ENCODE measurements around the gene NOL12. TPM values are rescaled to one million over a fixed set of nuclear protein-coding genes. Genes with fewer than 3 reads are reported as not detected.
"Not testable (repeated sequence)": the region's sequence is repeated elsewhere in the genome, so short reads cannot be mapped to it uniquely, and the experiment has no call there.

NOL12 gene
- total RNA-seq, 2 donors from 2014 or later = 26.2 to 34.8 TPM

- H3K27ac Mint-ChIP-seq; H3K4me3 Mint-ChIP-seq; ATAC-seq; H3K36me3 Mint-ChIP-seq (ENCODE audit: low read depth); H3K27me3 Mint-ChIP-seq; H3K4me1 Mint-ChIP-seq; H3K9me3 ChIP-seq (ENCODE audit: control insufficient read depth, low read length, poor library complexity, severe bottlenecking); DNase-seq: not testable (repeated sequence)
Measured at GRCh38 chr22:37717746-37718305, 31.7 kb downstream of the NOL12 start.

GRCh38 chr22:37725551-37726240 is 39.6 kb downstream of the NOL12 start:
- DNase-seq (no peak), ATAC-seq (no peak)
- Mint-ChIP-seq H3K27ac (no peak overlapping the region), H3K4me1 (peaks cover 8% of the 10 kb centered on the region), H3K27me3 (no peaks in the 10 kb centered on the region), H3K36me3 (ENCODE audit: low read depth) (peaks cover 8% of the 10 kb centered on the region), H3K4me3 (no peak overlapping the region)
- H3K9me3 ChIP-seq (ENCODE audit: control insufficient read depth, low read length, poor library complexity, severe bottlenecking) = no peaks in the 10 kb centered on the region

- Mint-ChIP-seq H3K4me3 (no peak overlapping the region), H3K36me3 (ENCODE audit: low read depth) (peaks cover 8% of the 10 kb centered on the region), H3K27me3 (no peaks in the 10 kb centered on the region), H3K4me1 (peaks cover 8% of the 10 kb centered on the region), H3K27ac (no peak overlapping the region)
- H3K9me3 ChIP-seq (ENCODE audit: control insufficient read depth, low read length, poor library complexity, severe bottlenecking) = no peaks in the 10 kb centered on the region
- ATAC-seq (no peak), DNase-seq (no peak)
Measured at GRCh38 chr22:37726241-37726887, 40.2 kb downstream of the NOL12 start.

GRCh38 chr22:37728620-37729019 is 42.5 kb downstream of the NOL12 start:
- H3K9me3 ChIP-seq (ENCODE audit: control insufficient read depth, low read length, poor library complexity, severe bottlenecking) = no peaks in the 10 kb centered on the region
- DNase-seq = no peak
- no peak overlapping the region for H3K4me3 Mint-ChIP-seq
- ATAC-seq = no peak
- peaks cover 8% of the 10 kb centered on the region for H3K4me1 Mint-ChIP-seq
- peaks cover 8% of the 10 kb centered on the region for H3K36me3 Mint-ChIP-seq (ENCODE audit: low read depth)
- no peaks in the 10 kb centered on the region for H3K27me3 Mint-ChIP-seq
- no peak overlapping the region for H3K27ac Mint-ChIP-seq

GRCh38 chr22:37731804-37732471 is 45.8 kb downstream of the NOL12 start:
- H3K9me3 ChIP-seq (ENCODE audit: control insufficient read depth, low read length, poor library complexity, severe bottlenecking) = no peaks in the 10 kb centered on the region
- Mint-ChIP-seq H3K4me3 (no peak overlapping the region), H3K36me3 (ENCODE audit: low read depth) (no peaks in the 10 kb centered on the region), H3K27me3 (no peaks in the 10 kb centered on the region), H3K27ac (no peak overlapping the region), H3K4me1 (no peaks in the 10 kb centered on the region)
- no peak for DNase-seq
- ATAC-seq = no peak

GRCh38 chr22:37732699-37733607 is 46.8 kb downstream of the NOL12 start:
- Mint-ChIP-seq H3K4me1 (no peaks in the 10 kb centered on the region), H3K27me3 (no peaks in the 10 kb centered on the region), H3K36me3 (ENCODE audit: low read depth) (no peaks in the 10 kb centered on the region), H3K27ac (no peak overlapping the region), H3K4me3 (no peak overlapping the region)
- DNase-seq (no peak), ATAC-seq (no peak)
- no peaks in the 10 kb centered on the region for H3K9me3 ChIP-seq (ENCODE audit: control insufficient read depth, low read length, poor library complexity, severe bottlenecking)

- ATAC-seq (no peak), DNase-seq (no peak)
- Mint-ChIP-seq H3K4me3 (no peak overlapping the region), H3K36me3 (ENCODE audit: low read depth) (no peaks in the 10 kb centered on the region), H3K27me3 (no peaks in the 10 kb centered on the region), H3K4me1 (no peaks in the 10 kb centered on the region), H3K27ac (no peak overlapping the region)
- H3K9me3 ChIP-seq (ENCODE audit: control insufficient read depth, low read length, poor library complexity, severe bottlenecking) = no peaks in the 10 kb centered on the region
Measured at GRCh38 chr22:37733625-37734401, 47.7 kb downstream of the NOL12 start.

GRCh38 chr22:37734402-37734700 is 48.2 kb downstream of the NOL12 start:
- no peaks in the 10 kb centered on the region for H3K36me3 Mint-ChIP-seq (ENCODE audit: low read depth)
- ATAC-seq (no peak), DNase-seq (no peak)
- H3K27me3 Mint-ChIP-seq = no peaks in the 10 kb centered on the region
- H3K27ac Mint-ChIP-seq = no peak overlapping the region
- H3K9me3 ChIP-seq (ENCODE audit: control insufficient read depth, low read length, poor library complexity, severe bottlenecking) = no peaks in the 10 kb centered on the region
- H3K4me3 Mint-ChIP-seq = no peak overlapping the region
- H3K4me1 Mint-ChIP-seq = no peaks in the 10 kb centered on the region

GRCh38 chr22:37734964-37735451 is 48.9 kb downstream of the NOL12 start:
- DNase-seq (no peak), ATAC-seq (no peak)
- Mint-ChIP-seq H3K27ac (no peak overlapping the region), H3K4me1 (peaks cover 3% of the 10 kb centered on the region), H3K27me3 (no peaks in the 10 kb centered on the region), H3K36me3 (ENCODE audit: low read depth) (no peaks in the 10 kb centered on the region), H3K4me3 (no peak overlapping the region)
- H3K9me3 ChIP-seq (ENCODE audit: control insufficient read depth, low read length, poor library complexity, severe bottlenecking) = no peaks in the 10 kb centered on the region

GRCh38 chr22:37739035-37739434 is 52.9 kb downstream of the NOL12 start:
- no peaks in the 10 kb centered on the region for H3K9me3 ChIP-seq (ENCODE audit: control insufficient read depth, low read length, poor library complexity, severe bottlenecking)
- Mint-ChIP-seq H3K36me3 (ENCODE audit: low read depth) (no peaks in the 10 kb centered on the region), H3K4me3 (no peak overlapping the region), H3K27me3 (no peaks in the 10 kb centered on the region), H3K4me1 (peaks cover 3% of the 10 kb centered on the region), H3K27ac (no peak overlapping the region)
- ATAC-seq = no peak
- DNase-seq = no peak

GRCh38 chr22:37739611-37740049 is 53.5 kb downstream of the NOL12 start:
- H3K4me1 Mint-ChIP-seq = peaks cover 5% of the 10 kb centered on the region
- H3K4me3 Mint-ChIP-seq = no peak overlapping the region
- H3K27ac Mint-ChIP-seq = no peak overlapping the region
- no peak for DNase-seq
- ATAC-seq = no peak
- no peaks in the 10 kb centered on the region for H3K9me3 ChIP-seq (ENCODE audit: control insufficient read depth, low read length, poor library complexity, severe bottlenecking)
- no peaks in the 10 kb centered on the region for H3K27me3 Mint-ChIP-seq
- H3K36me3 Mint-ChIP-seq (ENCODE audit: low read depth) = no peaks in the 10 kb centered on the region

Data from T-helper 17 cell (primary cell).